Measurements from ENCODE around the gene ZXDC. TPM values are rescaled to one million over a fixed set of nuclear protein-coding genes. Genes with fewer than 3 reads are reported as not detected.

The ZXDC gene
- total and polyA plus RNA-seq, 9 of the 15 experiments (the other 6 are each of a cell fraction or from before 2014, with no cell fraction given), result 0.59 to 13.4 (median 7.3) TPM

GRCh38 chr3:126441256-126441880, 34.3 kb downstream of the ZXDC start:
- no peak overlapping the region for H3K27ac ChIP-seq (ENCODE audit: extremely low read depth, low read depth, low read length)
- ATAC-seq (no peak), FAIRE-seq (no peak), DNase-seq (ENCODE audit: extremely low read depth in 1 of 4, low spot score in 3 of 4) (no peak)
- in situ Hi-C loops (cut with MboI), result no loop called here
- TF ChIP-seq, protein P1, sequence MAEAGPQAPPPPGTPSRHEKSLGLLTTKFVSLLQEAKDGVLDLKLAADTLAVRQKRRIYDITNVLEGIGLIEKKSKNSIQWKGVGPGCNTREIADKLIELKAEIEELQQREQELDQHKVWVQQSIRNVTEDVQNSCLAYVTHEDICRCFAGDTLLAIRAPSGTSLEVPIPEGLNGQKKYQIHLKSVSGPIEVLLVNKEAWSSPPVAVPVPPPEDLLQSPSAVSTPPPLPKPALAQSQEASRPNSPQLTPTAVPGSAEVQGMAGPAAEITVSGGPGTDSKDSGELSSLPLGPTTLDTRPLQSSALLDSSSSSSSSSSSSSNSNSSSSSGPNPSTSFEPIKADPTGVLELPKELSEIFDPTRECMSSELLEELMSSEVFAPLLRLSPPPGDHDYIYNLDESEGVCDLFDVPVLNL (CRISPR knock-in tag; IDR thresholded peaks at IDR 0.05; ENCODE audit: low read depth), result no peak
- TF ChIP-seq POLR2G (IDR thresholded peaks at IDR 0.05; ENCODE audit: low read depth, low read length) (0 out of 2 replicates have a peak, but pooled peaks have one; percentile 11), SAP30 (IDR thresholded peaks at IDR 0.05; ENCODE audit: borderline replicate concordance, insufficient read depth, low read depth, low read length, poor library complexity, severe bottlenecking) (no peak)
- TF ChIP-seq, protein P2, sequence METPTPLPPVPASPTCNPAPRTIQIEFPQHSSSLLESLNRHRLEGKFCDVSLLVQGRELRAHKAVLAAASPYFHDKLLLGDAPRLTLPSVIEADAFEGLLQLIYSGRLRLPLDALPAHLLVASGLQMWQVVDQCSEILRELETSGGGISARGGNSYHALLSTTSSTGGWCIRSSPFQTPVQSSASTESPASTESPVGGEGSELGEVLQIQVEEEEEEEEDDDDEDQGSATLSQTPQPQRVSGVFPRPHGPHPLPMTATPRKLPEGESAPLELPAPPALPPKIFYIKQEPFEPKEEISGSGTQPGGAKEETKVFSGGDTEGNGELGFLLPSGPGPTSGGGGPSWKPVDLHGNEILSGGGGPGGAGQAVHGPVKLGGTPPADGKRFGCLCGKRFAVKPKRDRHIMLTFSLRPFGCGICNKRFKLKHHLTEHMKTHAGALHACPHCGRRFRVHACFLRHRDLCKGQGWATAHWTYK (CRISPR knock-in tag; IDR thresholded peaks at IDR 0.05), result no peak
- H3K9me1 ChIP-seq (ENCODE audit: control insufficient read depth, insufficient read depth, low read length), result no peaks in the 10 kb centered on the region
- POLR2A ChIA-PET, result interaction anchor here (0.6 to 0.7 kb wide), 2 partner anchors 9 to 805 kb away, joined by 3 read pairs; no protein-coding TSS in a partner anchor
- H3K9ac ChIP-seq (ENCODE audit: insufficient read depth in 1 of 2, low read depth in 2 of 2, low read length in 2 of 2), result no peak overlapping the region
- peaks cover 7% of the 10 kb centered on the region; the same call in 1 of the 3 replicates for H3K36me3 ChIP-seq (ENCODE audit: control insufficient read depth, insufficient read depth, low read length)
- no peaks in the 10 kb centered on the region for H3K9me3 ChIP-seq (replicated peaks; ENCODE audit: control insufficient read depth, insufficient read depth, low read depth, low read length)
- 95% methylated on average over 15 of the region's 20 CpGs for WGBS (ENCODE audit: insufficient coverage, low coverage, missing lambda C conversion rate)
- intact Hi-C loops (cut with micrococcal nuclease), result no loop called here
- no peak overlapping the region for H3K4me2 ChIP-seq (ENCODE audit: insufficient read depth, low read length)
- H3K4me3 ChIP-seq, result no peak overlapping the region
- no peaks in the 10 kb centered on the region for H3K79me2 ChIP-seq (ENCODE audit: control insufficient read depth, insufficient read depth, low read length)
- H4K20me1 ChIP-seq (replicated peaks; ENCODE audit: control insufficient read depth, insufficient read depth, low read length), result no peaks in the 10 kb centered on the region
- H3K27me3 ChIP-seq (ENCODE audit: control insufficient read depth in 2 of 2, insufficient read depth in 2 of 2, low read length in 2 of 2), result no peaks in the 10 kb centered on the region
- CTCF ChIA-PET (ENCODE audit: low intra/inter-chr PET ratio), result no interaction called here
- H2AFZ ChIP-seq (ENCODE audit: low read depth, low read length), result no peak overlapping the region
- BruUV-seq (replicated peaks), result no TSS peak
- no peaks in the 10 kb centered on the region for H3K4me1 ChIP-seq (replicated peaks in 1 of 2; ENCODE audit: control insufficient read depth in 2 of 2, insufficient read depth in 2 of 2, low read length in 2 of 2)
